ENCODE results near the gene CASTOR1. TPM values are rescaled to one million over a fixed set of nuclear protein-coding genes. Genes with fewer than 3 reads are reported as not detected.

Gene CASTOR1
- total RNA-seq, 1 experiment from 2014 or later, result 16.0 TPM

- TF ChIP-seq FOXP4 (CRISPR knock-in tag; IDR thresholded peaks at IDR 0.05) (peak; percentile 82; the same call in 1 of the 2 replicates), ZSCAN18 (CRISPR knock-in tag; IDR thresholded peaks at IDR 0.05) (no peak), E2F4 (CRISPR knock-in tag; IDR thresholded peaks at IDR 0.05; ENCODE audit: borderline replicate concordance, low read depth) (no peak), STAT6 (CRISPR knock-in tag; conservative IDR thresholded peaks at IDR 0.05; ENCODE audit: low read depth) (no peak), NFE2L1 (CRISPR knock-in tag; IDR thresholded peaks at IDR 0.05) (0 out of 2 replicates have a peak, but pooled peaks have one; percentile 40), ZNF396 (CRISPR knock-in tag; IDR thresholded peaks at IDR 0.05; ENCODE audit: borderline replicate concordance) (no peak), MAX (CRISPR knock-in tag; IDR thresholded peaks at IDR 0.05) (peak; percentile 65; the same call in 1 of the 2 replicates), TCF7 (CRISPR knock-in tag; IDR thresholded peaks at IDR 0.05; ENCODE audit: low read depth) (no peak), JAZF1 (CRISPR knock-in tag; IDR thresholded peaks at IDR 0.05) (no peak), MYBL2 (CRISPR knock-in tag; IDR thresholded peaks at IDR 0.05) (0 out of 2 replicates have a peak, but pooled peaks have one; percentile 30), ZNF512 (CRISPR knock-in tag; IDR thresholded peaks at IDR 0.05; ENCODE audit: borderline replicate concordance) (0 out of 2 replicates have a peak, but pooled peaks have one; percentile 51), SMAD3 (CRISPR knock-in tag; IDR thresholded peaks at IDR 0.05; ENCODE audit: borderline replicate concordance) (no peak), GABPB1 (CRISPR knock-in tag; IDR thresholded peaks at IDR 0.05) (no peak), TEAD1 (CRISPR knock-in tag; IDR thresholded peaks at IDR 0.05) (no peak), ATF1 (CRISPR knock-in tag; IDR thresholded peaks at IDR 0.05) (no peak), MXD4 (CRISPR knock-in tag; IDR thresholded peaks at IDR 0.05; ENCODE audit: borderline replicate concordance) (no peak), USF1 (CRISPR knock-in tag; IDR thresholded peaks at IDR 0.05) (peak; percentile 50; the same call in 1 of the 2 replicates), ZNF281 (CRISPR knock-in tag; IDR thresholded peaks at IDR 0.05) (no peak), ZNF263 (CRISPR knock-in tag; IDR thresholded peaks at IDR 0.05; ENCODE audit: low read depth) (peak; percentile 57; the same call in 1 of the 2 replicates)
These were observed 43.1 kb downstream of the CASTOR1 start, which contains the start of gene LIF (continued) for GRCh38 chr22:30245985-30246813.
